ENCODE measurements around the gene VOPP1.

VOPP1 gene

GRCh38 chr7:55507743-55508142 is 64.6 kb downstream of the VOPP1 start:
- no peak for DNase-seq

GRCh38 chr7:55504967-55505658 is 67.2 kb downstream of the VOPP1 start:
- DNase-seq, result no peak

GRCh38 chr7:55504093-55504859 is 68.0 kb downstream of the VOPP1 start:
- DNase-seq, result no peak

DNA sequence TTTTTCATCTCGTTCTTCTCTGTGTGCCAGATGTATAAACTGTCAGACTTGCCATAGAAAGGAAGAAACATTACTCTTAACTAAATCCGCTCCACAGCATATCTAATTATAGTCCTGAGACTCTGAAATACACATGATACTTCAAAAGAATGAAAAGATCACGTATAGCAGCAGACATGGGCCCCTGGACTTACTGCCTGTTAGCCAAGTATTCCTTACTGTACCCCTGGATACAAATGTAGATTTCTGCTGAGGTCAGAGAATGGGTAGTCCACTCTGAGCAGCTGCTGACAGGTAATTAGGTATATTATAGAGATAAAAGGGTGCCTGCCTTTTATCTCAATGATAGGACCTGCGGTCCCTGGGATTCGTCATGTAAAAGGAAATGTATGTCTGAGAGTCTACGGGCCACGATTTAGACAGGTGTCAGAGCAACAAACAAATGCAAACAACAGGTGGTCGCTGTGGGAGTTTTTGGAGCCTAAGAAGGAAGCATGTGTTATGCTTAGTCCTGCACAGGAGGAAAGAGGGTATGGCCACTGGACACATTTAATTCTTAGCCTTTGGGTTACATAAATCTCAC is 69.4 kb downstream of the VOPP1 start:
- DNase-seq, result no peak

DNA sequence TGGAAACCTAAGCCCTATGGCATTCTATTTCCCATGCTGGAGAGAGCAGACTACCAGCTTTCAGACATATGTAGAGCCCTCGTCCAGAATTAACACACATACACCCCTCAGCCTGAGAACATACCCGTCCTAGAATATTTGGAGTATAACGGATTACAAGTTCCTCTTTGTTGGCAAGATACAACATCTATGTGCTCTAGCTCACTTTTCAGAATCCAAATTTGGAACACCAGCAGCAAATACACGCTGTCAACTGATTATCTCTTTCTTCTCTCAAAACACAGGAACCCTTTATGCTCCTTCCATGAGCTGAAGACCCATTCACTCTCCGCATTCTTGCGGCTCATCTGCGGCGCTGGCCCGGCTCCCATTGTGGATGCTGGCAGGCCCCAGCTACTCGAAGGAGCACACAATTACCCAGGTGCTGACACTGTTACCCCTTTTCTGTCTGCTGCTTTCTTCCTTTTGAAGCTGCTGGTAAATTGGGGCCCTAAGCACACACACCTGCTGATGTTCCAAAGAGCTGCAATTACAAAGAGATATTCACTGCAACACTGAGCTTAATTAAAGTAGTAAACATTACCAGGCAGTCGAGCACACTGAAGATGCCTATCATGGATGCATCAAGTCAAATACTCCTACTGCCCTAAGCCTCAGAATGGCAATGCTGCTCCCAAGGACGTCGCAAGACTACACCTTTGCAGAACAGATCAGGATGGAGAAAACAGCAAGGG is 70.0 kb downstream of the VOPP1 start:
- no peak for DNase-seq

DNA sequence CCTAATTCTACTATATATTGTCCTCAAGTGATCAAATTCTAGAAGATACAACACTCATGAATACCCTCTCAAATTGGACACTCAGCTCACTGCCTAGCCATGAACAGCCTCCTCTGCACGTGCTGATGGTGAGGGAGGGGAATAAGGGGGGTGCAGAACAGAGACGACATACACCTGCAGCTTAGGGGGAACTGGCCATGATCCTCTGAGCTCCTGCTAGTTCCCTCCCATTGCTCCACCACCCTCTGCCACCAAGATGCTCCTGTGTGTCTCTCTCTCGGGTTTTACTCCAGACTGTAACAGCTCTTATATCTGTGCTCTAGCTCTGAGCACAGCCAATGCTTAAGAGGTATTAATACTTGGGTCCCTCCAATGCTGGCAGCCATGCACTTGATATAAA is 70.7 kb downstream of the VOPP1 start:
- no peak for DNase-seq

GRCh38 chr7:55500117-55500756 is 72.1 kb downstream of the VOPP1 start:
- no peak for DNase-seq

DNA sequence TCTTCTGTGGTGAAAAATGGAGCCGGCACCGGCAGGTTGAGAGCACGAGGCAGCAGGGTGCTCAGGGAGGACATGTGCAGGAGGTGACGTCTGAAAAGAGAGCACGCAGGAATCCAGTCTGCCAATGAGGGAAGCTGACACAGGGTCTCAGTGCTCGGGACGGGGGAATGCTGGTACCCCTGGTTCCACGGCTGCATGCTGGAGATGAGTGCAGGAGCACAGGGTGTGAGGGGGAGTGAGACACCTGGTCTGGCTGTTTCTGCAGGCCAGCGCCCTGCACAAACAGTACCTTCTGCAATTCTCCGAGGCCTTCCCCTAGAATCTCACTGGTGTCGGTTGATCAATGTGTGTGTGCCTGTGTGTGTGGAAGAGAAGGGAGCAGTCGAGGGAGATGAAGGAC is 72.7 kb downstream of the VOPP1 start:
- no peak for DNase-seq

DNA sequence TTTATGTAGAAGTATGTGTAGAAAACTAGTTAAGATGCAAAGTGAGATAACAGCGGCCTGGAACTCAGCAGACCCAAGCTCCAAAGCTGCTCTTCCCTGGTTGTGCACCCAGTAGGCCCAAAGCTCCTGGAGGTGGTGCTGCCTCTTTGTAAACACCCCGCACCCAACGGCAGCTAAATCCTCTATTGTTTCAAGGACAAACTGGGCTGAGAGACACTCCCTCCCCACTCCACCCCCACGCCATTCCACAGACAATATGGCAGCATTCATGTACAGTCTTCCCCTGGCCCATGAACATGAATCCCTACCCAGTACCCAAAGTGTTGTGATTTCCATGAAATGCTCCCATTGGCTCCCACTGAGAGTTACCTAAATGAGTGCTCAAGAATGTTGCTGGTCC is 73.5 kb downstream of the VOPP1 start:
- DNase-seq, result no peak

- DNase-seq, result no peak
Measured at GRCh38 chr7:55498142-55498541, 74.2 kb downstream of the VOPP1 start.

DNA sequence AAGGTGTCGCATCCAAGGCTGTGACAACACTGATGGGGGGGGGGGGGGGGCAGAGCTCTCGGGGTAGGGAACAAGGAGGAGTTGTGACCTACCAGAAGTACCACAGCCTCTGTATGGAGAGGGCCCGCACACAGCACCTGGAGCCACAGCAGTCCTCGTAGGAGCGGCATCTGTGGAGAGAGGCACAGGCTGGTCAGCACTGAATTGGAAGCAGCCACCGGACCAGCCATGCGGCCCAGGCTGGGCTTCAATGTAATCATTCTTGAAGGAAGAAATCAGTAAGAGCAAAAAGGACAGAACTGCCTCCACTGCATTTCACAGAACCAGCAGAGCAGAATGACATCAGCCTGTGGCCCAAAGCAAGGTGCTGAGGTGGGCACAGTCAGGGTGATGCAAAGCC is 74.8 kb downstream of the VOPP1 start:
- DNase-seq, result no peak

DNA sequence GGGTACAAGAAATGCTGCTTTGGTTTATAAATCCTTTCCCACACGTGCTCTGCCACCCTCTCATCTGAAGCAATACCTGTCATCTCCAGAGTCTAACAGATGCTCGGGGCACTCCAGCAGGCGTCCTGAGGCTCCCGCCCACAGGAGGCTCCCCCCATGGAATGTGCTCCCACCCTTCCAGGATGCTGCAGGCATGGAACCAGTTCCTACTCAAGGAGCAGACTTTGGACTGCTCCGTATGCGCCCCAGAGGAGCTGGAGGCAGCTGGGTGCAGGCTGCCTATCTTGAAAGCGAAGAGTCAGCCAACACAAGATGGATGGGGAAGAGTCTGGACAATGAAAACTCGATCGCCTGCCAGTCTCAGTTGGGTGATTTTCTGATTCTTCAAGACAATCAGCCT is 75.4 kb downstream of the VOPP1 start:
- no peak for DNase-seq

DNA sequence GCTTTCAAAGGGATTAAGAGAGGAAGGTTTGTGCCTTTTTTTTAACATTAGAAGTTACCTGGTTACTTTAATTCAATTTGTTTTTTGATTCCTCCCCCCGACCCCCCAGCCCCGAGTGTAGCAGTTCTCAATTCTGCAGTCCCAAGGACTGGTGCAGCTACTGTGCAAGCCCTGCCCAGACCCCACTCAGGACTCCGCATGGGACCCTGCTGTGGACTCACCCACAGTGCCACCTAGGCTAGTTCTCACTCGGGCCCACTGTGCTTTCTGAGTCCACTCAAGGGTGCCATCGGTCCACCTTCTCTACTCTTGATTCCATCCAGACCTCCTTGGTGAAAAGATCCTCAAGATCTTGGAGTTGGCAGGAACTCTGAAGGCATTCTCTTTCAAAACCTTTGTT is 77.4 kb downstream of the VOPP1 start:
- no peak for DNase-seq

DNA sequence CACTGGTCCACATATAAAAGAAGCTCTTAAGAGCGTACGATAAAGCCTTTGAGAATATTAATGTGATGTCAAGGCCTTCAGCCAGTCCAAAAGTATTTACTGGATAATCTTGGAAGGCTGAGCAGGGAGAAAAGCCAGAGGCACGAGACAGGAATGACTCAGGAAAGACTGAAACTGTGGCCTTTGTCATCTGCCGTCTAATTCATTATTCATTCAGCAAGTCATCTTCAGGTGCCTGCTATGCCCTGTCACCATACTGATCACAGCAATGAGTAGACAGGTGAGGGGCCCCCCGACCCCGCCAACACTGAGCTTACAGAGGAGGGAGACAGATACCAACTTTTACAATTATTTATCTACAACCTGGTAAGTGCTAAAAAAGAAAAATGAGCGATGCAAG is 78.9 kb downstream of the VOPP1 start:
- no peak for DNase-seq

DNA sequence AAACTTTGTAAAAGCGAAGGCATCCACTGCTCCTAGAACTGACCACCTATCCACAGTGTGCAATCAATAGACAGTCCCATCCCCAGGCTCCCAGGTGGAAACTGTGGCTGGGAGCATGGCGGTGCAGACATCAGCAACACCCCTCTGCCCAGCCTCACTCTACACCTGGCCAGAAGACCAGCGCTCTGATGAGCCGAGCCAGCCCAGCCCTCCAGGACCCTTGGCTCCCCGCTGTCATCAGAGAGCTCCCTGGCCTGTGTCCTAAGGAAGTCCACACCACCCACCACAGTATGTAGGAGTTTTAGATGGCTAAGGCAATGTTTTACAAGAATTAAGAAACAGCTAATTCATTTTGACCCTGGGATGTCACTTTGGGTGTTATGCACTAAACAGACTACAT is 81.0 kb downstream of the VOPP1 start:
- DNase-seq, result no peak

GRCh38 chr7:55490099-55490498 is 82.2 kb downstream of the VOPP1 start:
- no peak for DNase-seq

- DNase-seq, result no peak
Measured at GRCh38 chr7:55489552-55489951, 82.8 kb downstream of the VOPP1 start.

- no peak for DNase-seq
Measured at GRCh38 chr7:55488804-55489340, 83.4 kb downstream of the VOPP1 start.

DNA sequence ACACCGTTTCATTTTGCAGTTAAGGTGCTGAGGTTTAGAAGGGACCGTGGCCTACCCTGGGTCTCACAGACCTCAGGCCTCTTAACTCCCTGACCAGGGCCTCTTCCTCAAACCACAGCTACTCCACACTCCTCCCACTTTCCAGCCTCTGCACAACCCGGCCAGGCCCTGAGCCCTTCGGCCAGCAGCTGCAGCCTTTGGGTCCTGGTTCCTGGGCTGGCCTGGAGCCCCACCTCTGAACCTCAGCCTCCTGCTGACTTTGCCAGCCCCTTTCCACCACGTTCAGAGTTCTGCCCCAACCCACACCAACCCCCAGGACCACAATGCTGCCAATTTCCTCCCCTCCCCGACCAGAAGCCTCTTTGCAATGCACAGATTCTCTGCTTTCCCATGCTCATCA is 84.1 kb downstream of the VOPP1 start:
- DNase-seq, result no peak

- no peak for DNase-seq
Measured at GRCh38 chr7:55486991-55487390, 85.3 kb downstream of the VOPP1 start.

- no peak for DNase-seq
Measured at GRCh38 chr7:55486192-55486590, 86.1 kb downstream of the VOPP1 start.

- DNase-seq, result no peak
Measured at GRCh38 chr7:55485501-55486191, 86.7 kb downstream of the VOPP1 start.
